Measurements from ENCODE around the gene SLC5A3.

Gene SLC5A3

GRCh38 chr21:34075760-34076660 lies 2.6 kb downstream of the SLC5A3 start:
- H3K36me3 ChIP-seq (ENCODE audit: low read length), result no peaks in the 10 kb centered on the region
- H3K27ac ChIP-seq (ENCODE audit: low read depth, low read length), result no peak overlapping the region
- no peaks in the 10 kb centered on the region for H3K9me3 ChIP-seq (ENCODE audit: insufficient read depth, low read length)
- H3K79me2 ChIP-seq (ENCODE audit: insufficient read depth, low read length), result peaks cover 62% of the 10 kb centered on the region
- no peak overlapping the region for H3K4me3 ChIP-seq (ENCODE audit: insufficient read depth, low read length, poor library complexity, severe bottlenecking)
- TF ChIP-seq CTCF (IDR thresholded peaks at IDR 0.05; ENCODE audit: insufficient read depth, low read length, poor library complexity, severe bottlenecking), result no peak
- no peak for TF ChIP-seq EZH2phosphoT487 (conservative IDR thresholded peaks at IDR 0.05; ENCODE audit: low read length)
- no peaks in the 10 kb centered on the region for H3K27me3 ChIP-seq (ENCODE audit: low read length)
- H3K4me2 ChIP-seq (ENCODE audit: low read depth, low read length, poor library complexity, severe bottlenecking), result peak overlapping the region; percentile 90
- H3K9ac ChIP-seq (ENCODE audit: low read length), result no peak overlapping the region
- H2AFZ ChIP-seq (ENCODE audit: low read depth, low read length, severe bottlenecking), result no peak overlapping the region
- H4K20me1 ChIP-seq (ENCODE audit: low read depth, low read length), result no peaks in the 10 kb centered on the region; the same call in 1 of the 2 replicates
- H3F3A ChIP-seq (ENCODE audit: insufficient read depth), result 0 out of 2 replicates have a peak, but pooled peaks cover 3% of the 10 kb centered on the region
- H3K9me2 ChIP-seq (replicated peaks; ENCODE audit: insufficient read depth, low read length), result no peaks in the 10 kb centered on the region

GRCh38 chr21:34076835-34077234 lies 3.5 kb downstream of the SLC5A3 start:
- Histone ChIP-seq H4K20me1 (ENCODE audit: low read depth, low read length) (no peaks in the 10 kb centered on the region; the same call in 1 of the 2 replicates), H3K4me2 (ENCODE audit: low read depth, low read length, poor library complexity, severe bottlenecking) (peak overlapping the region; percentile 90), H3K36me3 (ENCODE audit: low read length) (no peaks in the 10 kb centered on the region)

GRCh38 chr21:34077888-34078287 lies 4.5 kb downstream of the SLC5A3 start:
- no peaks in the 10 kb centered on the region for H3K27me3 ChIP-seq (ENCODE audit: low read length)
- no peak overlapping the region for H3K27ac ChIP-seq (ENCODE audit: low read depth, low read length)
- no peak for TF ChIP-seq CTCF (IDR thresholded peaks at IDR 0.05; ENCODE audit: insufficient read depth, low read length, poor library complexity, severe bottlenecking)
- no peak overlapping the region for H2AFZ ChIP-seq (ENCODE audit: low read depth, low read length, severe bottlenecking)
- H4K20me1 ChIP-seq (ENCODE audit: low read depth, low read length), result no peaks in the 10 kb centered on the region; the same call in 1 of the 2 replicates
- no peaks in the 10 kb centered on the region for H3K36me3 ChIP-seq (ENCODE audit: low read length)
- peak overlapping the region; percentile 3 for H3K4me2 ChIP-seq (ENCODE audit: low read depth, low read length, poor library complexity, severe bottlenecking)
- no peaks in the 10 kb centered on the region for H3K9me2 ChIP-seq (replicated peaks; ENCODE audit: insufficient read depth, low read length)
- peaks cover 81% of the 10 kb centered on the region for H3K79me2 ChIP-seq (ENCODE audit: insufficient read depth, low read length)
- H3F3A ChIP-seq (ENCODE audit: insufficient read depth), result 0 out of 2 replicates have a peak, but pooled peaks cover 3% of the 10 kb centered on the region
- no peak overlapping the region for H3K4me3 ChIP-seq (ENCODE audit: insufficient read depth, low read length, poor library complexity, severe bottlenecking)
- H3K9ac ChIP-seq (ENCODE audit: low read length), result no peak overlapping the region
- H3K9me3 ChIP-seq (ENCODE audit: insufficient read depth, low read length), result no peaks in the 10 kb centered on the region

More at GRCh38 chr21:34076835-34077234, 3.5 kb downstream of the SLC5A3 start:
- H3K4me3 ChIP-seq (ENCODE audit: insufficient read depth, low read length, poor library complexity, severe bottlenecking), result no peak overlapping the region
- peaks cover 70% of the 10 kb centered on the region for H3K79me2 ChIP-seq (ENCODE audit: insufficient read depth, low read length)
- H3K27me3 ChIP-seq (ENCODE audit: low read length), result no peaks in the 10 kb centered on the region
- no peak overlapping the region for H2AFZ ChIP-seq (ENCODE audit: low read depth, low read length, severe bottlenecking)
- no peaks in the 10 kb centered on the region for H3K9me2 ChIP-seq (replicated peaks; ENCODE audit: insufficient read depth, low read length)
- H3K9me3 ChIP-seq (ENCODE audit: insufficient read depth, low read length), result no peaks in the 10 kb centered on the region
- no peak overlapping the region for H3K9ac ChIP-seq (ENCODE audit: low read length)
- TF ChIP-seq CTCF (IDR thresholded peaks at IDR 0.05; ENCODE audit: insufficient read depth, low read length, poor library complexity, severe bottlenecking) (no peak), EZH2phosphoT487 (conservative IDR thresholded peaks at IDR 0.05; ENCODE audit: low read length) (no peak)
- no peak overlapping the region for H3K27ac ChIP-seq (ENCODE audit: low read depth, low read length)
- H3F3A ChIP-seq (ENCODE audit: insufficient read depth), result 0 out of 2 replicates have a peak, but pooled peaks cover 3% of the 10 kb centered on the region

Data from SU-DHL-6 (cell line).